IPS-20b (cell line): ENCODE measurements around the gene KLRC1.
"Not testable (repeated sequence)": the region's sequence is repeated elsewhere in the genome, so short reads cannot be mapped to it uniquely, and the experiment has no call there.

Source experiments
- H3K27ac ChIP-seq: one replicate; pipeline ENCODE4 v1.5.1; 2013; ENCODE audit warnings: low read length
- H3K27me3 ChIP-seq: 2 replicates; pipeline ENCODE4 v1.6.1; 2013; ENCODE audit warnings: mild to moderate bottlenecking, low read length, inconsistent platforms; ENCODE audit not compliant: insufficient read depth
- H3K36me3 ChIP-seq: 2 replicates; pipeline ENCODE4 v1.6.1; 2013; ENCODE audit warnings: low read depth, mild to moderate bottlenecking, inconsistent platforms, low read length, moderate library complexity; ENCODE audit not compliant: insufficient read depth
- H3K4me1 ChIP-seq: 2 replicates; pipeline ENCODE4 v1.6.1; 2013; ENCODE audit warnings: mild to moderate bottlenecking, control low read depth, inconsistent platforms, low read length, moderate library complexity; ENCODE audit not compliant: insufficient read depth
- H3K4me3 ChIP-seq: 2 replicates; pipeline ENCODE4 v1.5.1; 2013; ENCODE audit warnings: mild to moderate bottlenecking, low read length, inconsistent platforms
- H3K9ac ChIP-seq: 2 replicates; pipeline ENCODE4 v1.6.1; 2013; ENCODE audit warnings: low read depth, mild to moderate bottlenecking, inconsistent platforms, low read length, moderate library complexity
- H3K9me3 ChIP-seq: 2 replicates; pipeline ENCODE4 v1.6.1; 2013; ENCODE audit warnings: mild to moderate bottlenecking, low read depth, low read length, inconsistent platforms; ENCODE audit not compliant: insufficient read depth

KLRC1 gene

GRCh38 chr12:10453156-10453555, at the start of gene KLRC1:
Gene KLRC1 (minus strand): TSS chr12:10453377. CDS start chr12:10451156, 2,221 bp downstream.
- Histone ChIP-seq H3K9ac (no peak within 1 kb of the TSS), H3K4me1 (peaks cover 5% of the 10 kb centered on the region; the same call in 1 of the 2 replicates), H3K27me3 (no peaks in the 10 kb centered on the region), H3K4me3 (no peak within 1 kb of the TSS), H3K27ac (no peak within 1 kb of the TSS), H3K36me3 (no peaks in the 10 kb centered on the region), H3K9me3 (no peaks in the 10 kb centered on the region; the same call in 1 of the 2 replicates)

GRCh38 chr12:10501030-10501429, 47.9 kb upstream of the KLRC1 start:
- no peak overlapping the region for H3K4me3 ChIP-seq

DNA sequence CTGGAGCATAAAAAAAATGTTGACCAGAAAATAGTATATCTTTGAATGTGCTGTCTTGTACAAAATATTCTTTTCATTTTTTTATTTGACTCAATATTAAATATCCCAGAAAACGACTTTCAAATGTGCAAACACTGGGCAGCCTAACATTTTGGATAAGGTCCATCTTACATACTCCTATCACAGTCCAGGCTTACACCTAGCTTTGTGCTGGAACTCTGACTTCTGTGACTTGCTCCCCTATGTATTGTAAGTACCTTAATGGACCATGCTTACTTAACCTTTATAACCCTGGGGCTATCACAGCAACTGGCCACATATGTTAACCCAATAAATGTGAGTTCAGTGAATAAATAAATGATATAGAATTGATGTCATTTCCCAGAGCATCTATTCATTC, 44.9 kb upstream of the KLRC1 start:
- Histone ChIP-seq H3K9me3 (no peaks in the 10 kb centered on the region), H3K9ac (no peak overlapping the region), H3K27ac (no peak overlapping the region), H3K4me3 (no peak overlapping the region), H3K4me1 (no peaks in the 10 kb centered on the region), H3K27me3 (no peaks in the 10 kb centered on the region), H3K36me3 (no peaks in the 10 kb centered on the region)

More at GRCh38 chr12:10501030-10501429, 47.9 kb upstream of the KLRC1 start:
- H3K9ac ChIP-seq = no peak overlapping the region
- H3K27ac ChIP-seq = no peak overlapping the region
- no peaks in the 10 kb centered on the region for H3K9me3 ChIP-seq
- H3K27me3 ChIP-seq = no peaks in the 10 kb centered on the region
- H3K4me1 ChIP-seq = no peaks in the 10 kb centered on the region
- H3K36me3 ChIP-seq = no peaks in the 10 kb centered on the region

- Histone ChIP-seq H3K9me3 (no peaks in the 10 kb centered on the region), H3K27me3 (no peaks in the 10 kb centered on the region), H3K36me3 (no peaks in the 10 kb centered on the region), H3K27ac (no peak overlapping the region), H3K4me1 (no peaks in the 10 kb centered on the region), H3K9ac (no peak overlapping the region), H3K4me3 (no peak overlapping the region)
These were observed 44.4 kb upstream of the KLRC1 start for GRCh38 chr12:10497602-10498001.

DNA sequence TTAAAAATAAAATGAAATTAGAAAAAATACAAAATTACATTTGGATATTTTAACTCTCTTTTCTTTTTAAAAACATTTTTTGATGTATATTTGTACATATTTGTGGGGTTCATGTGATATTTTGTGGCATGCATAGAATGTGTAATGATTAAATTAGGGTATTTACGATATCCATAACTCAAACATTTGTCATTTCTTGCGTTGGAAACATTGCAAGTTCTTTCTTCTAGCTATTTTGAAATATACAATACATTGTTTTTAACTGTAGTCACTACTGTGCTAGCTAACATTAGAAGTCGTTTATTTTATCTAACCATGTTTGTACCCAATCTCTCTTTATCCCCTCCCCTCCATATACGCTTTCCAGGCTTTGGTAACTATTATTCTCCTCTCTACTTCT, 38.6 kb upstream of the KLRC1 start:
- Histone ChIP-seq H3K4me3 (no peak overlapping the region), H3K36me3 (no peaks in the 10 kb centered on the region), H3K9me3 (no peaks in the 10 kb centered on the region), H3K27me3 (no peaks in the 10 kb centered on the region), H3K4me1 (no peaks in the 10 kb centered on the region), H3K27ac (no peak overlapping the region), H3K9ac (no peak overlapping the region)

DNA sequence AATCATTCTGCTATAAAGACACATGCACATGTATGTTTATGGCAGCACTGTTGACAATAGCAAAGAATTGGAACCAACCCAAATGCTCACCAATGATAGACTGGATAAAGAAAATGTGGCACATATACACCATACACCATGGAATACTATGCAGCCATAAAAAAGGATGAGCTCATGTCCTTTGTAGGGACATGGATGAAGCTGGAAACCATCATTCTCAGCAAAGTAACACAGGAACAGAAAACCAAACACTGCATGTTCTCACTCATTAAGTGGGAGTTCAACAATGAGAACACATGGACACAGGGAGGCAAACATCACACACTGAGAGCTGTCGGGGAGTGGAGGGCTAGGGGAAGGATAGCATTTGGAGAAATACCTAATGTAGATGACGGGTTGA, 34.2 kb upstream of the KLRC1 start:
- H3K4me1 ChIP-seq, H3K36me3 ChIP-seq, H3K9me3 ChIP-seq, H3K27me3 ChIP-seq, H3K27ac ChIP-seq, H3K4me3 ChIP-seq, H3K9ac ChIP-seq: not testable (repeated sequence)

DNA sequence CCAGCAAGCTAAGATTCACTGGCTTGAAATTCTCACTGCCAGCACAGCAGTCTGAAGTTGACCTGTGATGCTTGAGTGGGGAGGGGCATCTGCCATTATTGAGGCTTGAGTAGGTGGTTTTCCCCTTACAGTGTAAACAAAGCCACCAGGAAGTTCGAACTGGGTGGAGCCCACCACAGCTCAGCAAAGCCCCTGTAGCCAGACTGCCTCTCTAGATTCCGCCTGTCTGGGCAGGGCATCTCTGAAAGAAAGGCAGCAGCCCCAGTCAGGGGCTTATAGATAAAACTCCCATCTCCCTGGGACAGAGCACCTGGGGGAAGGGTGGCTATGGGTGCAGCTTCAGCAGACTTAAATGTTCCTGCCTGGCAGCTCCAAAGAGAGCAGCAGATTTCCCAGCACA, 28.7 kb upstream of the KLRC1 start:
- H3K27ac ChIP-seq, H3K4me3 ChIP-seq, H3K9me3 ChIP-seq, H3K4me1 ChIP-seq, H3K36me3 ChIP-seq, H3K9ac ChIP-seq, H3K27me3 ChIP-seq: not testable (repeated sequence)

DNA sequence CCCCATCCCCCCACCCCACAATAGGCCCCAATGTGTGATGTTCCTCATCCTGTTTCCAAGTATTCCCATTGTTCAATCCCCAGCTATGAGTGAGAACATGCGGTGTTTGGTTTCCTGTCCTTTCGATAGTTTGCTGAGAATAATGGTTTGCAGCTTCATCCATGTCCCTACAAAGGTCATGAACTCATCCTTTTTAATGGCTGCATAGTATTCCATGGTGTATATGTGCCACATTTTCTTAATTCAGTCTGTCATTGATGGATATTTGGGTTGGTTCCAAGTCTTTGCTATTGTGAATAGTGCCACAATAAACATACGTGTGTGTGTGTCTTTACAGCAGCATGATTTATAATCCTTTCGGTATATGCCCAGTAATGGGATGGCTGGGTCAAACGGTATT, 19.6 kb upstream of the KLRC1 start:
- not testable (repeated sequence) for H3K27me3 ChIP-seq, H3K36me3 ChIP-seq, H3K27ac ChIP-seq, H3K9ac ChIP-seq, H3K9me3 ChIP-seq, H3K4me1 ChIP-seq, H3K4me3 ChIP-seq

DNA sequence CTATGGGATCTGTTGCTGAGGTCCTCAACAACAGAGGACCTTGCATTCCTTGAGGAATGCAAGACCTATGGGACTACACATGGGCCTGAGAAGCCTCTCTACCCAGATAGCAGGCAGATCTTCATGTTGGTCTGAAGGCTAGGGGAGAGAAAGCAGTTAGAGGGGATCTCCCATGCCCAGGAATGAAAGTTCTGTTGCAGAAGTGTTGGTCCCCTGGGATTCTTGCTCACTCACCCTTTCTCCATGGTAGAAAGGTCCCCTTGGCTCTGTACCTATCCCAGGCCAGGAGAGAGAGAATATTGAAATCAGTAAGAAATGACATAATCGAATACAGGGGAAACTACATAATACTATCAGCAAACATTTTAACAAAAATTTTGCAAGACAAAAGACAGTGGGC, 16.5 kb upstream of the KLRC1 start:
- H3K4me3 ChIP-seq = no peak overlapping the region
- H3K36me3 ChIP-seq = no peaks in the 10 kb centered on the region
- H3K4me1 ChIP-seq = no peaks in the 10 kb centered on the region
- H3K27ac ChIP-seq = no peak overlapping the region
- H3K9me3 ChIP-seq = no peaks in the 10 kb centered on the region
- H3K9ac ChIP-seq = no peak overlapping the region
- no peaks in the 10 kb centered on the region for H3K27me3 ChIP-seq

- H3K27me3 ChIP-seq = no peaks in the 10 kb centered on the region
These were observed 13.1 kb upstream of the KLRC1 start for GRCh38 chr12:10466311-10466710.

GRCh38 chr12:10457760-10458159, 4.6 kb upstream of the KLRC1 start:
- Histone ChIP-seq H3K4me1 (peaks cover 5% of the 10 kb centered on the region; the same call in 1 of the 2 replicates), H3K9me3 (no peaks in the 10 kb centered on the region; the same call in 1 of the 2 replicates), H3K27me3 (no peaks in the 10 kb centered on the region), H3K27ac (peak overlapping the region; percentile 42), H3K36me3 (no peaks in the 10 kb centered on the region), H3K4me3 (peak overlapping the region; percentile 37; the same call in 1 of the 2 replicates), H3K9ac (peak overlapping the region; percentile 39; the same call in 1 of the 2 replicates)

More at GRCh38 chr12:10466311-10466710, 13.1 kb upstream of the KLRC1 start:
- Histone ChIP-seq H3K27ac (no peak overlapping the region), H3K9ac (no peak overlapping the region), H3K9me3 (no peaks in the 10 kb centered on the region), H3K4me3 (no peak overlapping the region), H3K36me3 (no peaks in the 10 kb centered on the region), H3K4me1 (no peaks in the 10 kb centered on the region)

DNA sequence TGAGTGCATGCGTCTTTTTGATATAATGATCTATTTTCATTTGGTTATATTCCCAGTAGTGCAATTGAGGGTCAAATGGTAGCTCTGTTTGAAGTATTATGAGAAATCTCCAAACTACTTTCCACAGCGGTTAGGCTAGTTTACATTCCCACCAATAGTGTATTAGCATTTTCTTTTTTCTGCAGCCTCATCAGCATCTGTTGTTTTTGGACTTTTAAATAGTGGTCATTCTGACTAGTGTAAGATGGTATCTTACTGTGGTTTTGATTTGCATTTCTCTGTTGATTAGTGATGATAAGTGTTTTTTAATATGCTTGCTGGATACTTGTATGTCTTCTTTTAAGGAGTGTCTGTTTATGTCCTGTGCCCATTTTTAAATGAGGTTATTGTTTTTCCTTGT, 3.7 kb upstream of the KLRC1 start:
- H3K4me3 ChIP-seq = no peak overlapping the region
- no peak overlapping the region for H3K27ac ChIP-seq
- no peaks in the 10 kb centered on the region for H3K27me3 ChIP-seq
- no peaks in the 10 kb centered on the region; the same call in 1 of the 2 replicates for H3K9me3 ChIP-seq
- no peak overlapping the region for H3K9ac ChIP-seq
- no peaks in the 10 kb centered on the region for H3K36me3 ChIP-seq
- peaks cover 5% of the 10 kb centered on the region; the same call in 1 of the 2 replicates for H3K4me1 ChIP-seq
